HG02642 (cell line): Measurements from ENCODE around the gene USP28.
"Not testable (repeated sequence)": the region's sequence is repeated elsewhere in the genome, so short reads cannot be mapped to it uniquely, and the experiment has no call there.

Experiments
- ATAC-seq: cut with Tn5 transposase; IDR thresholded peaks from one replicate; pipeline ENCODE4 v1.9.1; 2021; ENCODE audit warnings: mild to moderate bottlenecking; ENCODE audit not compliant: unreplicated experiment, poor library complexity

USP28 gene, protein sequence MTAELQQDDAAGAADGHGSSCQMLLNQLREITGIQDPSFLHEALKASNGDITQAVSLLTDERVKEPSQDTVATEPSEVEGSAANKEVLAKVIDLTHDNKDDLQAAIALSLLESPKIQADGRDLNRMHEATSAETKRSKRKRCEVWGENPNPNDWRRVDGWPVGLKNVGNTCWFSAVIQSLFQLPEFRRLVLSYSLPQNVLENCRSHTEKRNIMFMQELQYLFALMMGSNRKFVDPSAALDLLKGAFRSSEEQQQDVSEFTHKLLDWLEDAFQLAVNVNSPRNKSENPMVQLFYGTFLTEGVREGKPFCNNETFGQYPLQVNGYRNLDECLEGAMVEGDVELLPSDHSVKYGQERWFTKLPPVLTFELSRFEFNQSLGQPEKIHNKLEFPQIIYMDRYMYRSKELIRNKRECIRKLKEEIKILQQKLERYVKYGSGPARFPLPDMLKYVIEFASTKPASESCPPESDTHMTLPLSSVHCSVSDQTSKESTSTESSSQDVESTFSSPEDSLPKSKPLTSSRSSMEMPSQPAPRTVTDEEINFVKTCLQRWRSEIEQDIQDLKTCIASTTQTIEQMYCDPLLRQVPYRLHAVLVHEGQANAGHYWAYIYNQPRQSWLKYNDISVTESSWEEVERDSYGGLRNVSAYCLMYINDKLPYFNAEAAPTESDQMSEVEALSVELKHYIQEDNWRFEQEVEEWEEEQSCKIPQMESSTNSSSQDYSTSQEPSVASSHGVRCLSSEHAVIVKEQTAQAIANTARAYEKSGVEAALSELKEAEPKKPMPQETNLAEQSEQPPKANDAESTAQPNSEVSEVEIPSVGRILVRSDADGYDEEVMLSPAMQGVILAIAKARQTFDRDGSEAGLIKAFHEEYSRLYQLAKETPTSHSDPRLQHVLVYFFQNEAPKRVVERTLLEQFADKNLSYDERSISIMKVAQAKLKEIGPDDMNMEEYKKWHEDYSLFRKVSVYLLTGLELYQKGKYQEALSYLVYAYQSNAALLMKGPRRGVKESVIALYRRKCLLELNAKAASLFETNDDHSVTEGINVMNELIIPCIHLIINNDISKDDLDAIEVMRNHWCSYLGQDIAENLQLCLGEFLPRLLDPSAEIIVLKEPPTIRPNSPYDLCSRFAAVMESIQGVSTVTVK

DNA sequence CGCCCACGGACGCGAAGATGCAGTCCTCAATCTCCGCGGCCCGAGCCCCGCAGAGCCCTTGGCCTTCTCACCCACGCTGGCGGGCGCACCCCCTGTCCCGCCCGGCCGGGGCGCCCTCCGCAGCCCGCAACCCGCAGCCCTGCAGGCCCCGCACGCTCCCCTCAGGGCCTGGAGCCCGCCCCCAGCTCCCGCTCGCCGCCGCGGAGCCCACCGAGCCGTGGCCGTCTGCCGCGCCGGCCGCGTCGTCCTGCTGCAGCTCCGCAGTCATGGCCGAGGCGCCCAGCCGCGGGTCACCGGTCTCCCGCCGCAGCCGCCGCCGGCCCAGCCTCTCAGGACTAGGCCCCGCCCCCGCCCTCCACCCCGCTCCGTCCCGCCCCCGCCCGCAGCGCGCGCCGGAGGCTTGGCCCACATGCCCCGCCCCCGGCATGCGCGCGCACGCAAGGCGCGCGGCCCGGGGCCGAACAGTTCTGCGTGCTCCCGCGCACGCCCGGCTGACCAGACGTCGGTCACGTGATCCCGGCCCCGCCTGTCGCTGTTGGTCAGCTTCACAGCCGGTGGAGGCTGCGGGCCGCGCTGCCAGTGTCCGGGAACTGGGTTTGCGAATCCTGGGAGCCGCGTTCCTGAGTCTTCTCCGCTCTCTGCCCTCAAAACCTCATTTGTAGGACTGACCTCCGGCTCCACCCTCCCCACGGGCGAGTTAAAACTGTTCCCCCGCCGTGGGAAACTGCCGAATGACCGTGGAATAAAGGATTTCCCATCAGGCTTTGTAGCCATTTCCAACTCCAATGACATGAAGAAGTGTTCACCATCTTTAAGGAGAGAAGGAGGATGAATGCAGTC is at the start of gene USP28:
Gene USP28, minus strand, starts transcription at position 339 of the 840 bp plus-strand sequence. Its CDS starts 71 bp downstream, at position 268.
- ATAC-seq: peak; percentile 87

DNA sequence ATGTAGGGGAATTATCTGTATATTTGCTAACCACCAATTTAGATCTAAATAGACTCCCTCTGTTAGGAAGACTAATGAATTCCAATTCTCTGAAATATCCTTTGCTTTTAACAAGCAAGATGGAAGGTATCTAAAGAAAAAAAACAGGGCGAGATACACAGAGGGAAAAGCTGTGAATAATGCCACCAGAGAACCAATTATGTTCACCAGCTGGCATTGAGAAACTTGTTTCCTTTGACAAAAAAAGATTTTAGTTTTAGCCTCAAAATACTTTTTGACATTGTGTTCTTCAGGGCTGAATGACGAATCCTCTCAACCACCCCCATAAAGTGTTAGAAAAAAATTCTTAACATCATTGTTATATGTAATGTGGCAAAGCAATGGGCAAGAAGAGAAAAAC is 48.2 kb upstream of the USP28 start:
- ATAC-seq: no peak

DNA sequence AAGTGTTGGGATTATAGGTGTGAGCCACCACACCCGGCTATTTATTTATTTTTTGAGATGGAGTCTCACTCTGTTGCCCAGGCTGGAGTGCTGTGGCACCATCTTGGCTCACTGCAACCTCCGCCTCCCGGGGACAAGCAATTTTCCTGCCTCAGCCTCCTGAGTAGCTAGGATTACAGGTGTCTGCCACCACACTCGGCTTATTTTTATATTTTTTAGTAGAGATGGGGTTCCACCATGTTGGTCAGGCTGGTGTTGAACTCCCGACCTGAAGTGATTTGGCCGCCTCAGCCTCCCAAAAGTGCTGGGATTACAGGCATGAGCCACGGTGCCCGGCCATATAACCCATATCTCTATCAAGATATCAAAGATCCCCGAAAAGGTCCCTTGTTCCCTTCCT is 36.1 kb upstream of the USP28 start:
- not testable (repeated sequence) for ATAC-seq

DNA sequence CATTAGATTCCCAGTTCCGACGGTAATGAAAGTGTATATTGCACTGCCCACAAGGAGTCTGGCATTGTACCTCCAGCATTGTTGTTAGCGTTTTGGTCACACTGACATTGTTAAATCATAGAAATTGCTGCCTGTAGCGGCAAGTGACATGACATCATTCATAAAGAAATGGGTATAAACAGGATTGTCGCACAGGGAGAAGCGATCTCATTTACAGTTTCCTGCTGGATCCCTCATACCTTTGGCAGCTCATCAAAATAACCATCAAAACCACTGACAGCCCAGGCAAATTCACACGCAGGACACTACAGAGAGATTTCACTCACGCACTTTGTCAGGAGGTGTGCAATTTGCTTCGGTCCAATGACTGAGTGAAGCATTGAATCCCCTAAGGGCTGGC is 32.7 kb upstream of the USP28 start:
- no peak for ATAC-seq

DNA sequence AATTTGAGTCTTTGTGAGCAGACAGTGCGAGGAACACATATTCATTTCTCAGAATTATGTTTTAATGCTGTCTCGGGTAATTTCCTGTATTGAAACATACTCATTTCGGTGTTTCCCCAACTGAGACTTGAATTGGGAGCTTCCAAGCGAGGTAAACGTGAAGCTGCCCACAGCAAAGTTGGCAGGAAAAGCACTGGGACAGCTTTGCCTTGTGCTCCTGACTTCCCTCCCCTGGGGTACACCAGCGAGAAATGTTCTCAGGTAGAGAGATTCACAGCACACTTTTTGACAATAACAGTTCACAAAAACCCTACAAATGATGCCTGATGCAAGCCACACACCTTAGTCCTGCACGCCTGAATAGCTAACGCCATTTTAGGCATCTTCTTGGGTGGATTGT is 32.3 kb upstream of the USP28 start:
- no peak for ATAC-seq

DNA sequence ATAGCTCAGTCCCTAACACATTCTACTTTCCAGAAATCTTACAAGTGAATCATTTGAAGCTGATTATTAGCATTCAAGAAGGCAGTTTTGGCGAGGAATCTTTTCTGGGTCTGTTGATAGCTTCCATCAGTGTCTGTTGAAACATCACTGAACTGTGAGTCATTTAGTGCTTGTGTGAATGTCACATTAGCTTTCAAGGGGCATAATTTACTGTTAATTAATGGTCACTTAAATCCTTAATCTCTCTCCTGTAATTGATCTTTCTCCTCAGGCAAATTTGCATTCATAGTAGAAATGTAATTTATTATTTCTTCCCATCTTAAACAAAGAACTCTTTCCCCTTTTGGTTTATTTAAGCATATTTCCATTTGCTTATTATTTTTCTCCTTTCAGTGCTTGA is 31.8 kb upstream of the USP28 start:
- ATAC-seq: no peak

DNA sequence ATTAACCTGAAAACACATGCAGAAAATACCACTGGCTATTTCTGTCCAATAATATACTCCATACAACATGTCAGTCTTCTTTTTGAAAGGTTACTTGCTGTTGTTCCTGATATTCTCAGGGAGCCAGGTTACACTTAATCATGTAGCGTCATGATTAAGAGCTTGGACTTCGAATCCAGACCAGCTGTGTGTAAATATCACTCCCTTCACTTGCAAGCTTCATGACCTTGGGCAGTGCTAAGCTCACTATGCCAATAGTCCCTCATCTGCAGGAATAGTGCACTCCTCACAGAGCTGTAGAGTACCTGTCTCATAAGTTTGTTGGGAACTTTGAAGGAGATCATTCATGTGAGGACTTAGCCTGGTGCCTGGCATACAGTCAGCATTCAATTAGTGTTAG is 31.1 kb upstream of the USP28 start:
- no peak for ATAC-seq

DNA sequence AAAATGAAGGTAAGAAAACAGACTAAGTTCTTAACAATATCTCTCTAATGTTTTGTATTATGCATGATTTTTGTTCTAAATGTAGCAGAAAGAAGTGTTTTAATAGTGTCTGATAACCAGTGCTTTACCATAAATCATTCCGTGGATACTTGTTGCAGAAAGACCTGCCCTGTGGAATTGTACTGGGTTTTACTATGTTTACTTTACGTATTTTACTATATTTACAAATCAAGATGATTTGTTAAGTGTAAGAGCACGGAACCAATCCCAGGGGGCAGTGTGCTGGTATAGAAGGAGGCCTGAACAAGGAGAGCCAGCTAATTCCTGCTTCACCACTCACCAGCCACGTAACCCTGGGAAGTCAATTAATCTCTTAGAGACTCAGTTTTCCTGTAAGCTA is 30.7 kb upstream of the USP28 start:
- no peak for ATAC-seq

DNA sequence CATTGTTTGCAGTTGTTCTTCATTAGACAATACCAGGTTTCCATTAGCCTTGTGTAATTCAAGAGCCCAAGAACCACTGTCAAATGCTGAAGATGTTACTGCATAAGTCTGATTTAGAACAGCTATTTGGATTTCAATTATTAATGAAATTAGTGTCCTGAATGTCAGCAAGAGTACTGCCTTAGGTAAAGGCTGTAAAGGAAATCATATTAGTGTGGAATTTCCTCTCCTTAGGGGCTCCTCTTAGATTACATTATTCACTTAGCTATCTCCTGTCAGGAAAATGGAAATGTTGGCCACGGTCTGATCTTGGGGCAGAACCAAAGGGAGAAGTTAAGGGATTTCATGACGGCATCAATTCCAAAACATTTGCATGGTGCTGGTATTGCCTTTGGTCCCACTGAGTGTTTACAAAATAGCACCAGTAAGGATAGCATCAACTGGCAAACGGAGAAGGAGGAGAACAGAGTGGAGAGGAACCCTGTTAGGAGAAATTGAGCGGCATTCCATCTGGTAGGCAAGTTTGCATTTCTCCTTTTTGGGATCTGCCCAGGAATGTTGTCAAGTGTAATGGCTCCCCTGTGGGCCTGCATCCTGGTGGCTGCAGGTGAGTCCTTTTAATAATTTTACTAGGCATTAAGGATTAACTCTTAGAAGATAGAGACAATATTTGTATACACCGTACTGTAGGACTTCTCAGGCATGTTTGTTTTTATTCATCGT is 29.2 kb upstream of the USP28 start, which contains the start of gene HTR3B:
Gene HTR3B, plus strand, starts transcription at position 418 of the 723 bp plus-strand sequence. Its CDS starts 138 bp downstream, at position 556.
- ATAC-seq: no peak

DNA sequence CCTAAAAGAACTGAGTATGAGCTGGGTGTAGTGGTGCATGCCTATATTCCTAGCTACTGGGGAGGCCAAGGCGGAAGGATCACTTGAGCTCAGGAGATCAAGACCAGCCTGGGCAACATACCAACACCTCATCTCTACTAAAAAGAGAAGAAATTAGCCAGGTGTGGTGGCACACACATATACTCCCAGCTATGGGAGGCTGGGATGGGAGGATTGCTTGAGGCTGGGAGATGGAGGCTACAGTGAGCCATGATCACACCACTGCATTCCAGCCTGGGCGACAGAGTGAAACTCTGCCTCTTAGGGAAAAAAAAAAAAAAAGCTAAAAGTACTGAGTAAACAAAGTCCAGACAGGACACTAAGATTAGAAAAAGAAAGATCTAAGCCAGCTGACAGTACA is 25.8 kb upstream of the USP28 start:
- no peak for ATAC-seq

DNA sequence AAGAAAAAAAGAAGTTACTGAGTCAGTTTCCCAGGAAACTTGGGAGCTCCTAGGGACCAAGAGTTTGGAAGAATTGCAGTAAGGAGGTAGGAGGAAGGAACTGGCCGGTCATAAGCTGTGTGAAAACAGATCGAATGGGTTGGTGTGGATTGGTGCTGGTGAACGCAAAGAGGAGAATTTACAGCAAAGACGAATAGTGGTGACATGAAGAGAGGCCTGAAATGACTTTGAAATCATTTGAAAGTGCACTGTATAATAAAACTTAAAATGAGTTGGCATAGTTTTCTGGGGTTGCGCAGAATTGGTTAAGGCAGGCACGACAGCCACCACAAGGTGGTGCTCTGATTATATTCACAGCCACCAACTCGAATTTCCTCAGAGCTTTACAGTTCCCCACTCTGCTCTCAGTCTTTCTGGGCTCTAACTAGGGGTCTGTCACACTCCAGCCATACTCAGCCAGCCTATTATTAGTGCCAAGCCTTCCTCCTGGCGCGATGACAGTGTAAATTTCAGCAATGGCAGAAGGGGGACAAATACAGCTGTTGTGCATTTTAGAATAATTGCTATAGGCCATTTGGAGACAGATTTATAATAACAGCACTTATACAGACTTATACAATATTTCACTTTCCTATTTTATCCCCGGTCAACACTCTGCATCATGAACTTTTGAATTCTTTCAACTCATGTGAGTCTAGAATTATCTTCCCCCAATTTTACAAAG is 20.9 kb upstream of the USP28 start:
- no peak for ATAC-seq

DNA sequence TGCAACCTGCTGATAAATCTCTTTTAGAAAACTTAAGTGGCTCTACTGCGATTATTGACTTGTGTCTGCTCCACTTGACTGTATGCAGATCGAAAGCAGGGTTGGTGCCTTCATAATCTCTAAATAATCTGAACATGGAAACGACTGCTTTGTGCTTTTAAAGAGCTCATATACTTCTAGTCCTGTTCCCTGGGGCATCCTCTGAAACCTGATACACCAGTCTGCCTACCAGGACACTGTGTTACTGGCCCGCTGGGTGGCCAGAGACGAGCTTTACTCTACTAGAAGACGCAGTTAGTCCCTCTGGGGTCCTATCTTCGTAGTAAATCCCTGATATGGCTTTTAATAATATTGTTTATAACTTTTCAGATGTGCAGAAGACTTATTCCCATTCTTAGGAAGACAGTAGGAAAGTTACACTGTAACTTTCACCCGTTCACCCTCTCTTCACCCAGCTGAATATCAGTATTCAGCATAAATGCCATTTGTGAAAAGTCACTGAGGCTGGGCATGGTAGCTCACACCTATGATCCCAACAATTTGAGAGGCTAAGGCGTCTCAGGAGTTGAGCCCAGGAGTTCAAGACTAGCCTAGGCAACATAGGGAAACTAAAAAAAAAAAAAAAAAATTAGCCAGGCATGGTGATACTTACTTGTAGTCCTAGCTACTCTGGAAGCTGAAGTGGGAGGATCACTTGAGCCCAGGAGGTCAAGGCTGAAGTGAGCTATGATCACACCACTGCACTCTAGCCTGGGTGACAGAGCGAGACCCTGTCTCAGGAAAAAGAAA is 20.2 kb upstream of the USP28 start:
- ATAC-seq: no peak

DNA sequence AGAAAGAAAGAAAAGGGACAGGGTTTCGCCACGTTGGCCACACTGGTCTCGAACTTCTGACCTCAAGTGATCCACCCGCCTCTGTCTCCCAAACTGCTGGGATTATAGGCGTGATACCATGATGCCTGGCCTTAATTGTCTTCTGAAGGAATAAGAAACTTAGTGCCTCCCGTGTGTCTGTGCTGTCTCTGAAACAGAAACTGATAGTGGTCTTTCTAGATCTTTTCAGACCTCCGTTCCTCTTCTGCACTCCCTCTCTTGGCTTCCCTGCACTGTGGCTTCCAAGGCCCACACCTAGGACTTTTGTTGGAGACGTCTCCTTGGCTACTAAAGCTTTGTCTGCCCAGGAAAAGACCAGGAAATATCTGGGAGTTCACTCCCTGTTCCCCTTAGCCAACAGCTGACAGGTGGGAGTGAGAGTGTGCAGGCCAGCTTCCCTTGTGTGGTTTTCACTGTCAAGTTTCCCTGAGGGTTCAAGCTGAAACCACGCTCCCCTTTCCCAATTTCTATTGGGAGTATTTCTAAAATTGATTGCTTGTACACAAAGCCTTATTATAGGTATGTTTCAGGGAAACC is 19.1 kb upstream of the USP28 start:
- peak; percentile 80 for ATAC-seq

DNA sequence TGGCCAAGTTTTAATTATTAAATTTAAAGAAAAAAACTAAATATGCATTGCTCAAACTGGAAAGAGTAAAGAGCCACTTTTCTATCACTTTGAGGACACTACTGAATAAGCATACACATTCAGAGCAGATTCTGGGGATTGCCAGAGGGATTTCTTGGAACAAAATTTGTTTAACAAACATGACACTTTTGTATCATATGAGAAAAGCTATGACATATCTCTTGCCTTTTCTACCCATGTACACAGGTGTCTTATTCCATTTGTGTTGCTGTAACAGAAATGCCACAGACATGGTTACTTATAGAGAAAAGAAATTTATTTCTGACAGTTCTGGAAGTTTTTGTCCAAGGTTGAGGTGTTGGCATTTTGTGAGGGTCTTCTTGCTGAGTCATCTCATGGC is 13.5 kb upstream of the USP28 start:
- ATAC-seq: no peak

DNA sequence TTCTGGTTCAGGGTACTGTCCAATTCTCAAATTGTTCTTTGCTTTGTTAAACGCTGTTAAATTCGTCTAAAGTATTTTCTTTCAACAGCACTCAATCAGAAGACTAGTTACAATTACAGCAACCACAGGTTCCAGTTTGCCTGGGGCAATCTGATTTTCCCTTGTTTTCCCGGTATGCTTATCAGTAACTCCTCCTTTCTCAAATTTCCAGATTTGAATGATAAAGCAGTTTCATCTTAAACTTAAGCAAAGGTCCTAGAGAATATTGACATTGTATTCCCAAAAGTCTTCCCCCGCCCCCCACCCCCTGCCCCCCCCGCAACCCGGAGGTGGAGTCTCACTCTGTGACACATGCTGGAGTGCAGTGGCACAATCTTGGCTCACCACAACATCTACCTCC is 10.5 kb upstream of the USP28 start:
- ATAC-seq: no peak

DNA sequence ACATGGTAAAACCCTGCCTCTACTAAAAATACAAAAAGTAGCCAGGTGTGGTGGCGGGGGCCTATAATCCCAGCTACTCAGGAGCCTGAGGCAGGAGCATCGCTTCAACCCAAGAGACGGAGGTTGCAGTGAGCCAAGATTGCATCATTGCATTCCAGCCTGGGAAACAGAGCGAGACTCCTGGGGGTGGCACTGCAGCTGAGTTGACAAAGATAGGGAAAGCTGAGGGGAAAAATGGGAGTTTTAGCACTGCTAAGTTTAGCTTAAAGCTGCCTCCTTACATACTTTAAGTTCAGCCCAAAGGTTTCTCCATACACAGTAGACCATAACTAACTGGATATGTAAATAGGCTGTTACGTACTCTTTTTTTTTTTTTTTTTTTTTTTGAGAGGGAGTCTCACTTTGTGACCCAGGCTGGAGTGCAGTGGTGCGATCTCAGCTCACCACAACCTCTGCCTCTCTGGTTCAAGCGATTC is 9.0 kb upstream of the USP28 start:
- no peak for ATAC-seq

DNA sequence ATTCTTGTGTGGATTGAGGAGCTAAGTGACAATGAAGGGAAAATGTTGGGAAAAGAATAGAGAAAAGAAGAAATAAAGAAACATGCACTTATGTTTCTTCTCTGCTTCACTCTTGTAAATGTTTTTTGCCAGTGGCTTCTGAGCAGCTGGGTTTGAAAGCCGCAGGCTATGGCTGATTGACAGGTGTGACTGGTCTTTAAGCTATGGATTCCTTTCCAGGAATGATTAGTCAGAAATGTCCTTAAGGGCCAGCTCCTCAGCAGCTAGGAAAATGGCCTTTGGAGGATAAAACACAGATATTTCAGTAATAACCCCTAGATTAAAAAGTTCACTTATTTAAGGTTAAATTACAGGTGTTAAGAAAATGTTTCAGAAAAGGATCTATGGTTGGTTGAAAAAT is 6.5 kb upstream of the USP28 start:
- ATAC-seq: no peak
